ENCODE results near the gene AKR1A1.
"Not testable (repeated sequence)": the region's sequence is repeated elsewhere in the genome, so short reads cannot be mapped to it uniquely, and the experiment has no call there.

Gene AKR1A1

DNA sequence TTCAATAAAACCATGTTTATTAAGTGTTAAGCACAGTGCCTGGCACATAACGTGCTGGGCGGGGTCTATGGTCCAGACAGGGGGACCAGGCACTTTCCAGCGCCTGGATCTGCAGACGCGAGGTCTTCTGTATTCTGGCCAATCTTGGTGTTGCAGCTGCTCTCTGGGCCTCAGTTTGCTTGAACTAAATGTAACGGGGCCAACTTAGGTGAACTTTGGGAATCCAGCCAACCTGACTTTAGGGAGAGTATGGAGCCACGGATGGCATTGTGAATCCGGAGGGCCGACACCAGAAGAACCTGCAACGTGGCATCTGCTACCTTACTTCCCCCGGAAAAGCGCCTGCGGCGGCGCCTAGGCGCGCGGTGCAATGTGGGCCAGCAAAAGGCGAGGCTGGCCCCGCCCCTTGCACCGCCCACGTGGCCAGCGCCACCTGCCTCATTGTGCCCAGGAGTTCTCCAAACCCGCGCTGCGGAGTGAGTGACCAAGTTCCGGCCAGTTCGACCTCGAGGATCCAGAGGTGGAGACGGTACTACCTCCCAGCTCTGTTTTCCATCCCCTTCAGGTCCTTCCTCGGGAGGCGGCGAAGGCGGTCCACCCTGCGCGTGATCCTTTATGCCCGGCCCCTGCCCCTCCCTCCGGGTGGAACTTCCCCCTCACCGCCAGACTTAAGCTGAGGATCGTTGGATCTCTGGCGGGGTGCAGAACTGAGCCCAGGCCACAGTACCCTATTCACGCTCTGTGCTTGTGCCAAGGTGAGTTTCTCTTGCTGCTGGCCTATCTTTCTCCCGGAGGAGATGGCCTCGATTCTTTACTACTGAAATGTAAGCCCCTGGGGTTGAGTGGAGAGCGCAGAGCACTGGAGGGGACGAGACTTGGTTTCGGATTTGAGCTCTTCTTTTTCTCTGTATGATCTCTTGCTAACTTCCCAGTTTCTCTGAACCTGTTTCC lies at the start of gene AKR1A1:
Gene AKR1A1 (plus strand): TSS at position 426 of the 951 bp plus-strand sequence. CDS start 10,969 bp downstream, outside the sequence.
- peak; percentile 95 for DNase-seq

- DNase-seq: no peak
These were observed 49.1 kb upstream of the AKR1A1 start for GRCh38 chr1:45501505-45501859.

DNA sequence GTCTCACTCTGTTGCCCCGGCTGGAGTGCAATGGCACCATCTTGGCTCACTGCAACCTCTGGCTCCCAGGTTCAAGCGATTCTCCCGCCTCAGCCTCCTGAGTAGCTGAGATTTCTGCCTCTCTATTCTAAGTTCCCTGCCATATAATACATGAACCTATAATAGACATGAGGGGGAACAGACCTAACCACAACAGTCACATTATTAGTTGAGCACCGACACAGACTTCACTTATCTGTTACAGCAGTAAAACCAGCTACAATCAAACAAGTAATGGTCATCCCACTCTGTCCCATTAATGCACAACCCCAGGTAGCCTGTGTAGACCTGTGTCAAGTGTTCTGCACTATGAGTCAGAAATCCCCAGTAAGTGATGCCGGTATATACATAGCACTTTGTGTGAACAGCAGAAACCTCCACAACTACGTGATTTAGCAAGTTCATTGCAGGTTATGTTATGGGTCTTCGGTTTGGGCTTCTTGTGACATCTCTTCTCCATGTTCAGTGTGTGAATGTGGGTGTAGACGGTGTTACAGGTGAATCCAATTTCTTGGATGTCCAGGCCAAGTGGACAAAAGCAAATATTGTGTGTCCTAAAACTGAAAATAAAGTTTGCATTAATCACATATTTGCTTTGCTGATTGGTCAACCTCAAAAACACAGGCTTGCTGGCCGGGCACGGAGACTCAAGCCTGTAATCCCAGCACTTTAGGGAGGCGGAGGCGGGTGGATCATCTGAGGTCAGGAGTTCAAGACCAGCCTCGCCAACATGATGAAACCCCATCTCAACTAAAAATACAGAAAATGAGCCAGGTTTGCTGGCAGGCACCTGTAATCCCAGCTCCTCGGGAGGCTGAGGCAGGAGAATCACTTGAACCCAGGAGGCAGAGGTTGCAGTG lies 46.9 kb upstream of the AKR1A1 start:
- DNase-seq: no peak

- DNase-seq: no peak
These were observed 43.4 kb upstream of the AKR1A1 start for GRCh38 chr1:45507195-45507594.

GRCh38 chr1:45507893-45508292 lies 42.7 kb upstream of the AKR1A1 start:
- DNase-seq: no peak

GRCh38 chr1:45508295-45509151 lies 42.1 kb upstream of the AKR1A1 start:
- DNase-seq: no peak

GRCh38 chr1:45510036-45510971 lies 40.3 kb upstream of the AKR1A1 start:
- DNase-seq: no peak

DNA sequence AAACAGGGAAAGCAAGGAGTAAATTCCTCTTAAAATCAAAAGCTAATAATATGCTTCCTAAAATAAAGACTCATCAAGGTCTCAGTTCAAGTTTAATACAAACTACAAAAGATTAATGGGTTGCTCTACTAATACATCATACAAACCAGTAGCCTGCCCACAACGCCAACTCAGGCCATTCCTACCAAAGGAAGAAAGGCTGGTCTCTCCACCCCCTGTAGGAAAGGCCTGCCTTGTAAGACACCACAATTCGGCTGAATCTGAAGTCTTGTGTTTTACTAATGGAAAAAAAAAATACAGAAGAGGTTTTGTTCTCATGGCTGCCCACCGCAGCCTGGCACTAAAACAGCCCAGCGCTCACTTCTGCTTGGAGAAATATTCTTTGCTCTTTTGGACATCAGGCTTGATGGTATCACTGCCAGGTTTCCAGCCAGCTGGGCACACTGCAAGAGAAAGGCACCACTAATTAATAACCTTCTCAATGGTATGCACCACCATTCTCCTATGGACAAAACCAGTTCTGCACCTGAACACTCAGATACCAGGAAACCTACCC lies 39.6 kb upstream of the AKR1A1 start:
- no peak for DNase-seq

DNA sequence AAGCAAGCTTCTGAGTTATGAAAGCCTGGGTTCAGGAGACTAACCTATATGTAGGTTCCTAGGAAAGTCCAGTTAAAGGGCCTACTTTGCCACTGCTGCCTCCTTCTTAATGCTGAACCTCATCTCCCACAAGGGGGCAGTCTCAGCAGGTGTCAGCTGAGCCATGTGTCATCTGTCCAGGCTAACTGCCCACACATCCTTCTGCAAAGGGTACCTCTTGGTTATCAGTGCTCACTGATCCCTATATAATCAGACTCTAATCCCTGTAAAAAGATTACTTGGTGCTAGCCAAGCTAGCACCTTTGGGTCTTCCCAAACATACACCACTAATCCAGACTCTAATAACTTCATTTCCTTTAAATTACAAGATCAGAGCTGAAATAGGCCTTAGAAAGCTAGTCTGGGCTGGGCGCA lies 38.0 kb upstream of the AKR1A1 start:
- DNase-seq: peak; percentile 73

DNA sequence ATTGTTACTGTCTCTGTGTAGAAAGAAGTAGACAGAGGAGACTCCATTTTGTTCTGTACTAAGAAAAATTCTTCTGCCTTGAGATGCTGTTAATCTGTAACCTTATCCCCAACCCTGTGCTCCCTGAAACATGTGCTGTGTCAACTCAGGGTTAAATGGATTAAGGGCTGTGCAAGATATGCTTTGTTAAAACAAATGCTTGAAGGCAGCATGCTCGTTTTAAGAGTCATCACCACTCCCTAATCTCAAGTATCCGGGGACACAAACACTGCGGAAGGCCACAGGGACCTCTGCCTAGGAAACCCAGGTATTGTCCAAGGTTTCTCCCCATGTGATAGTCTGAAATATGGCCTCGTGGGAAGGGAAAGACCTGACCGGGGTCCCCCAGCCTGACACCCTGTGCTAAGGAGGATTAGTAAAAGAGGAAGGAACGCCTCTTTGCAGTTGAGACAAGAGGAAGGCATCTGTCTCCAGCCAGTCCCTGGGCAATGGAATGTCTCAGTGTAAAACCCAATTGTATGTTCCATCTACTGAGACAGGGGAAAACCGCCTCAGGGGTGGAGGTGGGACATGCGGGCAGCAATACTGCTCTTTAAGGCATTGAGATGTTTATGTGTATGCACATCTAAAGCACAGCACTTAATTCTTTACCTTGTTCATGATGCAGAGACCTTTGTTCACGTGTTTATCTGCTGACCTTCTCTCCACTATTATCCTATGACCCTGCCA lies 36.9 kb upstream of the AKR1A1 start:
- DNase-seq: not testable (repeated sequence)

GRCh38 chr1:45516036-45516435 lies 34.6 kb upstream of the AKR1A1 start:
- no peak for DNase-seq

- no peak for DNase-seq
These were observed 34.2 kb upstream of the AKR1A1 start for GRCh38 chr1:45516465-45516864.

DNA sequence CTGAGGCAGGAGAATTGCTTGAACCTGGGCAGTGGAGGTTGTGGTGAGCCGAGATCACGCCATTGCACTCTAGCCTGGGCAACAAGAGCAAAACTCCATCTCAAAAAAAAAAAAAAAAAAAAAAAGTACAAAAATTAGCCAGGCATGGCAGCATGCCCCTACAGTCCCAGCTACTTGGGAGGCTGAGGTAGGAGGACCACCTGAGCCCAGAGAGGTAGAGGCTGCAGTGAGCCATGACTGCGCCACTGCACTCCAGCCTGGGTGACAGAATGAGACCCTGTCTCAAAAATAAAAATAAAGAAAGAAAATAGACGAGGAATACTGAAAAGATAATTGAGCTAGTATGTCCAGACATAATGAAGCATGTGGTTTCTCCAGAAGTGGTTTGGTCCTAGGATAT lies 32.3 kb upstream of the AKR1A1 start:
- not testable (repeated sequence) for DNase-seq

DNA sequence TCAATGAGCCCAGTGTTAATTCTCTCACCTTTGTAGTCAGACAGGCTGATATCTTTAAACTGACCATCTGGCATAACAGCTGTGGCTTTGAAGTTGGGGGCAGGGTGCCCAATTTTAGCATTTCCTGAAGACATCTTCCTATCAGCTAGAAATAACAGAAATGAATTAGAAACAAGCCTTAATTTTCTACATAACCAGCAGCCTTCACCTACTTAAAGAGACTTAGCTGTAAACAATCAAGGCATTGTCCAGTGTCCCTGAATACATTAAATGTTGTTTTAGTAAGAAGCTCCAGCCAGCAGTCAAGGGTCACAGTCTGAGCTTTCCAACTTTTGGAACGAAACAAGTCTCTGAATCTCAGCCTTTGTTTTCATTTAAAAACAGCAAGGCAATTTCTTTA lies 31.7 kb upstream of the AKR1A1 start:
- no peak for DNase-seq

GRCh38 chr1:45519774-45520173 lies 30.9 kb upstream of the AKR1A1 start:
- not testable (repeated sequence) for DNase-seq

GRCh38 chr1:45521413-45522323 lies 29.0 kb upstream of the AKR1A1 start, which contains the start of gene PRDX1:
Gene PRDX1 (minus strand): TSS chr1:45521884. CDS start chr1:45519043, 2,841 bp downstream.
- peak; percentile 99 for DNase-seq

DNA sequence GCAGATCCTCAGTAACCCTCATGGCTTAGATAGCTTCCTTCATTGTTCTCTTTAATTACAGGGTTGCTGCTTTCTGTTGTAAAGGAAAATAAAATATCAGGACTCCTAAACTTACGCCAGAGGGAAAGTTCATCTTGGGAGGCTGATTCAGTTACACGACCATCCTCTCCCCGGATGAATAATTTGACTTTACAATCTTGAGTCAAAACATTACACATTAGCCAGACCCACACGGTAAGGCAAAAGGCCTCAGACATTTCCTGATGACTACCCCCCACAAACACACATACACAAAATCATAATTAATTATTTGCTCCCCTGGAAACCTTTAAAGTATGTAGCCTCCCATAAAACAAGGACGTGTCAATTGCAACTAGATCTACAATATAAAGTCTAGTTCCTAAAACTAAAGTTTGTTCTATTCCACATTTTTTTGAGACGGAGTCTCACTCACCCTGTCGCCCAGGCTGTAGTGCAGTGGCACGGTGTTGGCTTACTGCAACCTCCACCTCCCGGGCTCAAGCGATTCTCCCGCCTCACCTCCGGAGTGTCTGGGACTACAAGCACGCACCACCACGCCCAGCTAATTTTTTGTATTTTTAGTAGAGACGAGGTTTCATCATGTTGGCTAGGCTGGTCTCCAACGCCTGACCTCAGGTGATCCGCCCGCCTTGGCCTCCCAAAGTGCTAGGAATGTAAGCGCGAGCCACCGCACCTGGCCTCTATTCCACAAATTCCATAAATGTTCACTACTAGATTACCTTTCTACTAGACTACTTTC lies 28.1 kb upstream of the AKR1A1 start:
- DNase-seq: peak; percentile 69

GRCh38 chr1:45523516-45523915 lies 27.1 kb upstream of the AKR1A1 start:
- peak; percentile 39 for DNase-seq
